ENCODE data around the gene NDUFV1.
"Not testable (repeated sequence)": the region's sequence is repeated elsewhere in the genome, so short reads cannot be mapped to it uniquely, and the experiment has no call there.

Gene NDUFV1

GRCh38 chr11:67656278-67656922, 49.7 kb downstream of the NDUFV1 start:
- no peak for DNase-seq (ENCODE audit: low read depth)
- no peak overlapping the region for H3K4me3 ChIP-seq (ENCODE audit: low read length)
- no peak for TF ChIP-seq CTCF (conservative IDR thresholded peaks at IDR 0.05; ENCODE audit: low read depth, low read length)

- DNase-seq (ENCODE audit: low read depth), result no peak
- TF ChIP-seq CTCF (conservative IDR thresholded peaks at IDR 0.05; ENCODE audit: low read depth, low read length), result no peak
- H3K4me3 ChIP-seq (ENCODE audit: low read length), result no peak overlapping the region
Measured at GRCh38 chr11:67657300-67657699, 50.6 kb downstream of the NDUFV1 start.

GRCh38 chr11:67659651-67660165, 53.0 kb downstream of the NDUFV1 start:
- H3K4me3 ChIP-seq (ENCODE audit: low read length); DNase-seq (ENCODE audit: low read depth): not testable (repeated sequence)

- H3K4me3 ChIP-seq (ENCODE audit: low read length); DNase-seq (ENCODE audit: low read depth): not testable (repeated sequence)
Measured at GRCh38 chr11:67660752-67661151, 54.0 kb downstream of the NDUFV1 start.
